GM21786 (cell line): ENCODE results near the gene GALK2.
"Not testable (repeated sequence)": the region's sequence is repeated elsewhere in the genome, so short reads cannot be mapped to it uniquely, and the experiment has no call there.

ENCODE experiments used
- ATAC-seq: cut with Tn5 transposase; IDR thresholded peaks from one replicate; pipeline ENCODE4 v1.9.1; 2021; ENCODE audit not compliant: unreplicated experiment

GALK2 gene

GRCh38 chr15:49163678-49164077 lies 6.4 kb upstream of the GALK2 start:
- no peak for ATAC-seq

- no peak for ATAC-seq
These were observed 5.2 kb upstream of the GALK2 start for GRCh38 chr15:49164865-49165264.

- no peak for ATAC-seq
These were observed 2.0 kb upstream of the GALK2 start for GRCh38 chr15:49168016-49168415.

GRCh38 chr15:49171790-49172189 lies 1.7 kb downstream of the GALK2 start:
- ATAC-seq, result no peak

- no peak for ATAC-seq
These were observed 4.9 kb downstream of the GALK2 start for GRCh38 chr15:49174902-49175301.

GRCh38 chr15:49175582-49176397 lies 5.7 kb downstream of the GALK2 start:
- not testable (repeated sequence) for ATAC-seq

GRCh38 chr15:49178497-49178896 lies 8.4 kb downstream of the GALK2 start:
- no peak for ATAC-seq

- no peak for ATAC-seq
These were observed 9.6 kb downstream of the GALK2 start for GRCh38 chr15:49179433-49180190.

- ATAC-seq, result no peak
These were observed 12.1 kb downstream of the GALK2 start for GRCh38 chr15:49182128-49182527.

- not testable (repeated sequence) for ATAC-seq
These were observed 13.7 kb downstream of the GALK2 start for GRCh38 chr15:49183741-49184140.

- ATAC-seq, result peak; percentile 60
These were observed 15.4 kb downstream of the GALK2 start for GRCh38 chr15:49185473-49185872.

- ATAC-seq, result no peak
These were observed 17.6 kb downstream of the GALK2 start for GRCh38 chr15:49187549-49188245.

GRCh38 chr15:49188933-49189332 lies 18.9 kb downstream of the GALK2 start:
- ATAC-seq, result no peak

GRCh38 chr15:49189631-49190030 lies 19.6 kb downstream of the GALK2 start:
- no peak for ATAC-seq

GRCh38 chr15:49190586-49190985 lies 20.5 kb downstream of the GALK2 start:
- ATAC-seq, result no peak

- no peak for ATAC-seq
These were observed 21.8 kb downstream of the GALK2 start for GRCh38 chr15:49191892-49192291.

GRCh38 chr15:49196856-49197255 lies 26.8 kb downstream of the GALK2 start:
- ATAC-seq, result no peak

GRCh38 chr15:49199666-49200065 lies 29.6 kb downstream of the GALK2 start:
- ATAC-seq, result no peak

- no peak for ATAC-seq
These were observed 30.3 kb downstream of the GALK2 start for GRCh38 chr15:49200347-49200746.

GRCh38 chr15:49208102-49208501 lies 38.1 kb downstream of the GALK2 start:
- ATAC-seq, result not testable (repeated sequence)

GRCh38 chr15:49212897-49213296 lies 42.9 kb downstream of the GALK2 start:
- no peak for ATAC-seq
